Measurements from ENCODE around the gene RNU4-1.
"Not testable (repeated sequence)": the region's sequence is repeated elsewhere in the genome, so short reads cannot be mapped to it uniquely, and the experiment has no call there.

The RNU4-1 gene

DNA sequence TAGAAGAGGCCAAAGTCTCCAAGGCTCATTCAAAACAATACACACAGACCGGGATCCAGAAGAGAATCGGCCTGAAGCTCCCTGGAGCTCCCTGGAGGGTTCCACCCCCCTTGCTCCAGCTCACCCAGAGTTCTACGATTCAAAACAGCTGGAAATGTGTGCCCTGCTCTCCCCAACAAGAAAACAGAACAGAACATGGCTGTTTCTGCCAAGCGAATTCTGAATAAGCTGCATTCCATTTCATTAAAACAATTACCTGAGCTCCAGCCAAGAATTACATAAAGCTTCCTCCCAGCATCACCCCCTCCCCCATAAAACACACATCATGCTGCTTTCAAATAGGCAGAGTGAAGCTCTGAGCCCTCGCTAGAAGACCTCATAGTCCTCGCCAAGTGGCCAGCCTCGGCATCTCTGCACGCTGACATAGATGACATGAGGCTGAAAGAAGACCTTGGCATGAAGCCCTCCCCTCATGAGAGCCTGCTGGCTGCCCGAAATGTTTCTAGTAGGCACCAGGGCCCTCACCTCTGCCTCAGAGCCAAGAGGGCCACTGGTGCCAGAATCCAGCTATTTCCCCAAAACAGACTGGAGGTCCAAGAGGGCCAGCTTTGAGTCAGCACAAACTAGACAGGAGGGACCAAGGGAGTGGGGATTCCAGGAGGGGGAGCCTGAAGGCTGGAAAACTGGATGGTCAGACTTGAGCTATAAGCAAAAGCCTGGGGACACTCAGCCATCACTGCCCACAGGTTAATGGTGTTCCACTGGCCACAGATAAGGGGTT, 35.8 kb downstream of the RNU4-1 start:
- no peaks in the 10 kb centered on the region for H3K9me2 ChIP-seq (replicated peaks; ENCODE audit: insufficient read depth, low read length)
- H3K36me3 ChIP-seq (ENCODE audit: low read length) = no peaks in the 10 kb centered on the region
- no peak overlapping the region for H3K27ac ChIP-seq (ENCODE audit: low read depth, low read length)
- H4K20me1 ChIP-seq (ENCODE audit: low read depth, low read length) = no peaks in the 10 kb centered on the region
- TF ChIP-seq CTCF (IDR thresholded peaks at IDR 0.05; ENCODE audit: insufficient read depth, low read length, poor library complexity, severe bottlenecking) (no peak), EZH2phosphoT487 (conservative IDR thresholded peaks at IDR 0.05; ENCODE audit: low read length) (no peak)
- no peaks in the 10 kb centered on the region for H3K27me3 ChIP-seq (ENCODE audit: low read length)
- no peak overlapping the region for H3K4me2 ChIP-seq (ENCODE audit: low read depth, low read length, poor library complexity, severe bottlenecking)
- no peaks in the 10 kb centered on the region for H3K79me2 ChIP-seq (ENCODE audit: insufficient read depth, low read length)
- H3K9me3 ChIP-seq (ENCODE audit: insufficient read depth, low read length) = no peaks in the 10 kb centered on the region
- no peak overlapping the region for H3K9ac ChIP-seq (ENCODE audit: low read length)
- H3K4me3 ChIP-seq (ENCODE audit: insufficient read depth, low read length, poor library complexity, severe bottlenecking) = no peak overlapping the region
- H2AFZ ChIP-seq (ENCODE audit: low read depth, low read length, severe bottlenecking) = no peak overlapping the region
- no peaks in the 10 kb centered on the region for H3F3A ChIP-seq (ENCODE audit: insufficient read depth)

DNA sequence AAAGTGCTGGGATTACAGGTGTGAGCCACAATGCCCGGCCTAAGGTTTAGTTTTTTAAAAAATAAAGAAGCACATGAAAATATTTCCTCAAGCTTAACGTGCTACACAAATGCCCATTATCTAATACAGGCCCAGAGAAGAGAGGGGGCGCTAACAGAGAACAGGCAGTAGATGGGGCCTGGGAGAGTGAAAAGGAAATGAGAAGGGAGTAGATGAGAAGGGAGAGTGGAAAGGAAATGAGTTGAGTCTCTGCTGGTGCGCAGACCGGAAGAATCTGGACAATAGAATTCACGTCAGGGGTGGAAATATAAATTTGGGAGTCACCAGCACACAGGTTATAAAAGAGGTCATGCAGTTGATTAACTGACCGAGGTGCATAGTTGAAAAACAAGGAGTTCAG, 38.2 kb downstream of the RNU4-1 start:
- Histone ChIP-seq H3K4me2 (ENCODE audit: low read depth, low read length, poor library complexity, severe bottlenecking) (no peak overlapping the region), H3K36me3 (ENCODE audit: low read length) (no peaks in the 10 kb centered on the region), H3K9ac (ENCODE audit: low read length) (no peak overlapping the region), H3K27me3 (ENCODE audit: low read length) (no peaks in the 10 kb centered on the region), H3K4me3 (ENCODE audit: insufficient read depth, low read length, poor library complexity, severe bottlenecking) (no peak overlapping the region), H4K20me1 (ENCODE audit: low read depth, low read length) (no peaks in the 10 kb centered on the region), H3K79me2 (ENCODE audit: insufficient read depth, low read length) (no peaks in the 10 kb centered on the region), H3K27ac (ENCODE audit: low read depth, low read length) (no peak overlapping the region), H3F3A (ENCODE audit: insufficient read depth) (no peaks in the 10 kb centered on the region), H2AFZ (ENCODE audit: low read depth, low read length, severe bottlenecking) (no peak overlapping the region), H3K9me2 (replicated peaks; ENCODE audit: insufficient read depth, low read length) (no peaks in the 10 kb centered on the region), H3K9me3 (ENCODE audit: insufficient read depth, low read length) (no peaks in the 10 kb centered on the region)
- no peak for TF ChIP-seq EZH2phosphoT487 (conservative IDR thresholded peaks at IDR 0.05; ENCODE audit: low read length)
- TF ChIP-seq CTCF (IDR thresholded peaks at IDR 0.05; ENCODE audit: insufficient read depth, low read length, poor library complexity, severe bottlenecking) = no peak

DNA sequence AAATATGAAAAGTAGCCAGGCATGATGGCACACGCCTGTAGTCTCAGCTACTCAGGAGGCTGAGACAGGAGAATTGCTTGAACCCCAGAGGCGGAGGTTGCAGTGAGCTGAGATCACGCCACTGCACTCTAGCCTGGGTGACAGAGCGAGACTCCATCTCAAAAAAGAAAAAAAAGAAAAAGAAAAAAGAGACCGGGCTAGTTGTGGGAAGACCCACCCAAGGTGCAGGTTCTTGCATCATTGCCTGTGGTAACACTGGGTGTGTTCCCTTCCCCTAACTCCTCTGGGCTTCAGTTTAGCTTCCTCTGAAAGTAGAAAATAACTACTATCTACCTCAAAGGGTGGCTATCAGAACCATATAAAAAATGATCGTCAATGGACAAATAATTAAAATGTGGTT, 39.7 kb downstream of the RNU4-1 start:
- not testable (repeated sequence) for H2AFZ ChIP-seq (ENCODE audit: low read depth, low read length, severe bottlenecking); H3K9me2 ChIP-seq (replicated peaks; ENCODE audit: insufficient read depth, low read length); H3K27ac ChIP-seq (ENCODE audit: low read depth, low read length); H3K27me3 ChIP-seq (ENCODE audit: low read length); H3K9ac ChIP-seq (ENCODE audit: low read length); H3K36me3 ChIP-seq (ENCODE audit: low read length); H3F3A ChIP-seq (ENCODE audit: insufficient read depth); H3K79me2 ChIP-seq (ENCODE audit: insufficient read depth, low read length); H3K4me2 ChIP-seq (ENCODE audit: low read depth, low read length, poor library complexity, severe bottlenecking); H4K20me1 ChIP-seq (ENCODE audit: low read depth, low read length); H3K9me3 ChIP-seq (ENCODE audit: insufficient read depth, low read length); H3K4me3 ChIP-seq (ENCODE audit: insufficient read depth, low read length, poor library complexity, severe bottlenecking)

- Histone ChIP-seq H4K20me1 (ENCODE audit: low read depth, low read length) (no peaks in the 10 kb centered on the region), H3F3A (ENCODE audit: insufficient read depth) (no peaks in the 10 kb centered on the region), H3K9me2 (replicated peaks; ENCODE audit: insufficient read depth, low read length) (no peaks in the 10 kb centered on the region), H3K4me2 (ENCODE audit: low read depth, low read length, poor library complexity, severe bottlenecking) (no peak overlapping the region), H3K27ac (ENCODE audit: low read depth, low read length) (no peak overlapping the region), H3K27me3 (ENCODE audit: low read length) (no peaks in the 10 kb centered on the region), H3K9ac (ENCODE audit: low read length) (no peak overlapping the region), H2AFZ (ENCODE audit: low read depth, low read length, severe bottlenecking) (no peak overlapping the region), H3K36me3 (ENCODE audit: low read length) (no peaks in the 10 kb centered on the region), H3K4me3 (ENCODE audit: insufficient read depth, low read length, poor library complexity, severe bottlenecking) (no peak overlapping the region), H3K79me2 (ENCODE audit: insufficient read depth, low read length) (no peaks in the 10 kb centered on the region), H3K9me3 (ENCODE audit: insufficient read depth, low read length) (no peaks in the 10 kb centered on the region)
- TF ChIP-seq EZH2phosphoT487 (conservative IDR thresholded peaks at IDR 0.05; ENCODE audit: low read length) (no peak), CTCF (IDR thresholded peaks at IDR 0.05; ENCODE audit: insufficient read depth, low read length, poor library complexity, severe bottlenecking) (no peak)
These were observed 40.7 kb downstream of the RNU4-1 start for GRCh38 chr12:120252071-120252906.

DNA sequence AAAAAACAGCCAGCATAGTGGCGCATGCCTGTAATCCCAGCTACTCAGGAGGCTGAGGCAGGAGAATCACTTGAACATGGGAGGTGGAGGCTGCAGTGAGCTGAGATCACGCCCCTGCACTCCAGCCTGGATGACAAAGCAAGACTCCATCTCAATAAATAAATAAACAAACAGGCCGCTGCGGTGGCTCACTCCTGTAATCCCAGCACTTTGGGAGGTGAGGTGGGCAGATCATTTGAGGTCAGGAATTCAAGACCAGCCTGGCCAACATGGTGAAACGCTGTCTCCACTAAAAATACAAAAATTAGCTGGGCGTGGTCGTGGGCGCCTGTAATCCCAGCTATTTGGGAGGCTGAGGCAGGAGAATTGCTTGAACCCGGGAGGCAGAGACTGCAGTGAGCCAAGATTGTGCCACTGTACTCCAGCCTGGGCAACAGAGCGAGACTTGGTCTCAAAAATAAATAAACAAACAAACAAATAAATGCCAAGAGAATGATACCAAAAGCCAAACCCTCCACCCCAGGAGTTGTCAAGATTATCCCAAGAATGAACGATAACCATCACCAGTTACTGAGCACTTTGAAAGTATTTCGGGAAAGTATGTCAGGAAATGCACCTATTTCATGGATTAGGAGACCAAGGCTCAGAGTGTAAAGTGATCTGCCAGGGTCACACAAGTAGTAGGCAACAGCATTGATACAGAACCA, 41.5 kb downstream of the RNU4-1 start:
- not testable (repeated sequence) for H3F3A ChIP-seq (ENCODE audit: insufficient read depth); H3K79me2 ChIP-seq (ENCODE audit: insufficient read depth, low read length); H3K4me2 ChIP-seq (ENCODE audit: low read depth, low read length, poor library complexity, severe bottlenecking)

More for the DNA sequence above, 41.5 kb downstream of the RNU4-1 start:
- not testable (repeated sequence) for H3K27ac ChIP-seq (ENCODE audit: low read depth, low read length); H3K9me3 ChIP-seq (ENCODE audit: insufficient read depth, low read length); H3K36me3 ChIP-seq (ENCODE audit: low read length); H3K9me2 ChIP-seq (replicated peaks; ENCODE audit: insufficient read depth, low read length); H2AFZ ChIP-seq (ENCODE audit: low read depth, low read length, severe bottlenecking); H3K27me3 ChIP-seq (ENCODE audit: low read length); H4K20me1 ChIP-seq (ENCODE audit: low read depth, low read length); H3K4me3 ChIP-seq (ENCODE audit: insufficient read depth, low read length, poor library complexity, severe bottlenecking); H3K9ac ChIP-seq (ENCODE audit: low read length)
